Activated naive CD4-positive, alpha-beta T cell (primary cell): ENCODE results near the gene PRR20G.

Experiments used
- DNase-seq, 4 experiments: peaks; one replicate each; lab custom pipeline; 2025; lab: John Stamatoyannopoulos, UW

PRR20G gene

GRCh38 chr3:127263586-127264231, 24.1 kb downstream of the PRR20G start:
- DNase-seq, result no peak

- DNase-seq, result no peak
Observed at GRCh38 chr3:127263037-127263436, 24.8 kb downstream of the PRR20G start.

DNA sequence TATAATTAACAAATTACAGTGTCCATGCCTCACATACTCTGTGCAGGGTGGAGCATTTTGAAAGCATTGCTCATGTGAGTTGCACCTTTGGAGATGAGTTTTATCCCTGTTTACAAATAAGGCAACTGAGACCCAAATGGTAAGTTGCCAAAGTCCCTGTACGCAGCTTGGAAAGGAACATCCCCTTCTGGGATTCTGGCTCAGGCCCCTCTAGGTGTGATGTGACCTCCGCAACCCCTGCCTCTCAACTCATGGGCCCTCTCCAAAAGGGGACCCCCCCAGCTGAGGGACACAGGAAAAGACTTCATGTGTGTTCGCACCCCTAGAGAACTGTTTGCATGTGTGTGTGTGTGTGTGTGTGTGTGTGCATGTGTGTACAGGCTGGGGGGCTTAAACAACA, 25.3 kb downstream of the PRR20G start:
- DNase-seq, result no peak

DNA sequence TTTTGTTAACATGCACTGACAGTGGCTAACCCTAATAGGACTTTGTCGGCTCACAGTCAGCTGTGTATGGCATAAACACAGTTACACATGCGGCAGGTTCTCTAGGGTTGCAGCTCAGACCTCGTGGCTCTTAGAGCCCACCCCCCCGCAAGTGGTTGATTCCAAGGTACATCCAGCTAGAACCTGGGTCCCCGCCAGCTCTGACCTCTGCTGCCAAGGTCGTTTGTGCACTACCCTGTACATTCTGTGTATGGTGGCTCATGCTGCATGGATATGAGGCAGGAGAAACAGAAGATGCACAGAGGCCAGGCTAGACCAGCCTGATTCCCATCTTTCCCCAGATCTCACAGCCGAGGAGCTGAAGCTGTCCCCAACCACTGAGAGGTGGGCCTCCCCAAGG, 25.9 kb downstream of the PRR20G start:
- no peak for DNase-seq

DNA sequence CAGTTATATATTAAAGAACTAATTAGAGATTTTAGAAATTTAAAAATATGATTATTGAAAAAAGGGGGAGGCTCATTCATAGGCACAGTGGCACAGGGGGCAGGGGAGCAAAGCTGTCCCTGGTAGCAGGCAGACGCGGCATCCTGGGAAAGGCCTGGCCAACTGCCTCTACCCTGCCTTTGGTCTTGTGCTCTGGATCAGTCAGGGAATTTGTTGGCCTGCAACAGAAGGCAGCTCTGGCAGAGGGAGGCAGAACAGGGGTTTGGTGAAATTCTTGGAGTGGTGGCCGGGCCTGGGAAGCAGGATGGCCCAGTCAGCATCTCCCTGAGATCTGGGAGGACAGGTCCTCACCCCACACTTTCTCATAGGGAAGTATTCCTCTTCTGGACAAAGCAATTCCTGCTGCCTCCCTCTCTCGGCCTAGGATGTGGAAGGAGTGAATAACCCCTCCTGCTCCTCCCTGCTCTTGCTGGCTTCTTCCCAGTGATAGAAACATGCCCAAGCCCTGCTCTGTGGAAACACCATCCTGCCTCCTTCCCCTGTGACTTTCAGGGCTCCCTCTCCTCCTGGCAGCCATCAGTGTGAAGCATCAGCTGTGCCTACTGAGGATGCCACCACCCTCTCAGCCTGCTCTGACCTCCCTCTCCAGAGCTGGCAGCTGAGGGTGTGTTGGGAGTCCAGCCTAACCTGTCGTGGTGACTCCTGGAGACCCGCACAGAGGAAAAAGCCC, 26.9 kb downstream of the PRR20G start:
- no peak for DNase-seq

DNA sequence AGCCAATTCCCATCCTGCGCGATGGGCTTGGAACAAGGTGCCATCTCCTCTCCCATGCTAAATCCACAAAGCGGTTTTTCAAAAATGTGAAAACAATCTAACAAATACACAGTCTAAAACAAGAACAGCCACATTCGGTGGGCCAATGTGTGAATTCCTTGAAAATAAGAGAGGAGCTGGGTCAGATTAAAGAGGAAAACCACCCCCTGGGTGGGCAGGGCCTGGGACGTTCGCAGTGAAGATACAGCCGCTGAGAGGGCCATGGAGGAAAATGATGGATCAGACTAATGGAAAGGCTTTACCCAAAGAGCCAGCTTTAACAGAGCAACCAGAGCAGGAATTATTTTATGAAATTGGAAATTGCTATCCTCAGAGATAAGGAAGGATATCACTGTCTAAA, 27.4 kb downstream of the PRR20G start:
- DNase-seq, result no peak

- no peak for DNase-seq
Observed at GRCh38 chr3:127259882-127260281, 28.0 kb downstream of the PRR20G start.

- no peak for DNase-seq
Observed at GRCh38 chr3:127258733-127259132, 29.1 kb downstream of the PRR20G start.

DNA sequence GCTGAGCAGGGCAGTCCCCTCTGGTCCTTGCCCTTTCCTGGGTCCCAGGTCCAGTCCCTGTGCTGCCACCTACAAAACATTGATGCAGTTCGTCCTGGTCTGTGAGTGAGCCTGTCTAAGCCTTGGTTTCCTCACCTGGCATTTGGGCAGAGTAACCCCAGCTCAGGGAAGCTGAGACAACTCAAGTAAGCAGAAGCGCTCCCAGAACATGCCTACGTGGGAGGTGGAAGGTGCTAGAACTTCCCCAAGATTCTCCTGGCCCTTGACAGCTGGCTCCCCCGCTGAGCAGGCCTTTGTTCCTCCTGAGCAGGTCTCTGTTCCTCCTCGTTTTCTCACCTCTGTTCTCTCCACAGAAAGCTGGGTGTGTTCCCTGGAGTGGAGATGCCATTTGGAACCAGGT, 30.5 kb downstream of the PRR20G start:
- no peak for DNase-seq

DNA sequence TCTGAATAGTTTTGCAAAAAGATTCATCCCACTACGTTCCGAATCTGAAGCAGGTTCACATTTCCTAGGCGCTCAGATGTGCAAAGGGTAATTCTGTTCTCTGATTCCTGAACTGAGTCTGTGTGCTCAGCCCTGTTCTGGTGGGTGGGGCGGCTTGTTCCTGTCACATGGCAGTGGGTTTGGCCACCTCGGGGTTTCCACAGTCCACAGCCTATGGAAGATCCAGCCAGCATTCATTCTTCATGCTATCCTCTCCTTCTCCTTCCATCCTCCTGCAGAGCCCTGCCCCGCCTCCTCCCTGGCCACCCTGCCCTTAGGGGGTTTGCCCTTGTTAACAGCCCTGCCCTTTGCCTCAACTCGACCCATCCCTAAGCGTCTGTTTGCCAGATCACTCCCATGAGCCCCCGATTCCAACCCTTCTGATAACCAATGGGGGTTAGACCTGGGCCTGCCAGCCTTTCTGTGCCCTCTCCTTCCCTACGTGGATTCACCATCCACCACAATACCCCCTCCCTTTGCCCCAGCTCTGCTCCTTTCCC, 31.0 kb downstream of the PRR20G start:
- no peak for DNase-seq

- no peak for DNase-seq
Observed at GRCh38 chr3:127256138-127256537, 31.7 kb downstream of the PRR20G start.

DNA sequence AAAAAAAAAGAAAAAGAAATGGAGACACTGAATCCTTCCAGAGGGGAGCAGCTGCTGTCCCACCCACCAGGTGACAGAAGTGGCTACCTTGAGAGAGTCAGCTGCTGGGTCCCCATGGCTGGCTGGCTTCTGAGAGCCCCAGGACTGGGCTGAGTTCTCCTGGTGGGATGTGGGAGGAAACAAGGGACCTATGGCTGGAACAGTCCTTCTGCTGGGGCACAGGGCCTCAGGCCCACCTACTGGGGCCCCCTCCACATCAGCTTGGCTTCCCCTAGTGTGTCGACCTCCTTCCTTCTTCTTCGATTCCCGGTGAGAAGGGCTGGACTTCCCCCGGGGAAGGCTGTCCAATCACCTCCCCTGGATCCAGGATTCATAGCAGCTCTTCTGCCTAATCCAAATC, 32.3 kb downstream of the PRR20G start:
- no peak for DNase-seq

- no peak for DNase-seq
Observed at GRCh38 chr3:127254730-127255129, 33.1 kb downstream of the PRR20G start.

DNA sequence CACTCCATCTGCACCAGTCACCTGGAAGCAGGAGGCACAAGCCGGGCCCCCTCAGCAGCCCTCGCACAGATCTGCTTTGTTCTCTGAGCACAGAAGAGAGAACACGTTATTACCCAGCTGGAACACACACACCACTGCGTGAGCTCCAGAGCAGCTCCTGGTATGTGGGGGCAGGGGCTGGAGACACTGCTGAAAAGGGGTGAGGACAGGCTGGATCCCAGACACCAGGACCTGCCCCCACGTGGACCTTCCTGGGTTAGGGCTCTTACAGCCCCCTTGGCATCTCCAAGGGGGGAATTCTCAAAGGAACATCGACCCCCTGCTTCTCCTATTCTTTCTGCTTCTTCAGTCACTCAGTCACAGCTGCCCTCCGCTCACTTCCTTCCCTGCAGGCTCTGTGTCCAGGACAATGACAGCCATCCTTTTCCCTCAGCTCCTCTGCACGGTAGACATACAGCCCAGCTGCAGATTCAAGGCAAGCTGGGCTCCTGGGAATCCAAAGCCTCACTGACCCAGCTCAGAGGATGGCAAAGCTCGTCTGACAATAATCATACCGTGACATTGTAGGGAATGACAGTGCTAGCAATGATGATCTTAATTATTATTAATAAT, 33.7 kb downstream of the PRR20G start:
- DNase-seq, result no peak

DNA sequence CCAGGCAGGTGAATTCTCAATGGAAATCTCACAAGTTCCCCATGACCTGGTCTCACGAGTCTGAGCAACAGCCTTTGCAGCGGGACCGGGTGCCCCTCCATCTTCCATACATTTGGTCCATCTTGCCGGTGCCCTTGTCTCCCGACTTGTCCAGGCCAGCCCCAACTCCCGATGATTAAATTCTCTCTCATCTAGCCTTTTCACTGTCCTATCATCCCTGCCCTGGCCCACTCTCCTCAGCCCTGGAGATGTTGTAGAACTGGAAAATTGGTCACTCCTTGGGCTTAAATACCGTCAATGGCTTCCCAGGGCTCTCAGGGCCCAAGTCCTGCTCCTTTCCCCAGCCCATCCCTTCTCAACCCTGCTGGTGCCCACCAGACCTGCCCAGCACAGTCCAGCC, 34.4 kb downstream of the PRR20G start:
- no peak for DNase-seq

DNA sequence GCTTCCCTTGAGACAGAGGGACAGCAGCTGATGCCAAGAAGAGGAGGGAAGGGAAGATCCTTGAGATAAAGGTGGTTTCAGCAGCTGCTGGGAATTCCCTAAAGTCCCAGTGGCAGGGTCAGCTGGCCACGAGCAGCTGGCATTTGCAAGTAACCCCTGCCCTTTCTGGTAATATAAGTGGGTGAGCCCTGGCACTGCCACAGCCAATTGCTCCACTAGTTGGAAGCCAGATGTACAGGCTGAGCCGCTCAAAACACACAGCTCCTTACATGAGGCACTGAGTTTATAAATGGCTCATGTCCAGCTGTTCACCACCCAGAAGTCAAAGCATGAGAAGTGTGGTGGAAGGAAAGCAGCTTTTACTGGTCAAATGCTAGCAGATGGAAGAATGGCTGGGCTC, 35.4 kb downstream of the PRR20G start:
- DNase-seq, result no peak

GRCh38 chr3:127250032-127250431, 37.8 kb downstream of the PRR20G start:
- no peak for DNase-seq

GRCh38 chr3:127247292-127247691, 40.6 kb downstream of the PRR20G start:
- no peak for DNase-seq

DNA sequence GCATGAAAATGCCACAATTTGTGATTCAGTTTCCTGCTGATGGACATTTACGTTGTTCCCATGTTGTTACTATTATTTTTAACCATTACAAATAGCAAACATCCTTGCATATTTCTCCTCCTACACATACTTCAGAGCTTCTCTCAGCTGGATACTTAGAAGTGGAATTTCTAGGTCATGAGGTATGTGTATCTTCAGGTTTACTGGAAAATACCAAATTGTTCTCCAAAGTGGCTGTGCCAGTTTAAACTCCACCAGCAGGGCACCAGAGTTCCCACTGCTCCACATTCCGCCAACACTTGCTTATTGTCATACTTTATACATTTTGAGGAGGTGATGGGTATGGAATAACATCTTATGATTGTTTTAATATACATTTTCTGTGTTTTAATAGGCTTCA, 49.2 kb downstream of the PRR20G start:
- no peak for DNase-seq

GRCh38 chr3:127237835-127238234, 50.0 kb downstream of the PRR20G start:
- DNase-seq, result no peak

GRCh38 chr3:127235706-127236105, 52.1 kb downstream of the PRR20G start:
- no peak for DNase-seq

DNA sequence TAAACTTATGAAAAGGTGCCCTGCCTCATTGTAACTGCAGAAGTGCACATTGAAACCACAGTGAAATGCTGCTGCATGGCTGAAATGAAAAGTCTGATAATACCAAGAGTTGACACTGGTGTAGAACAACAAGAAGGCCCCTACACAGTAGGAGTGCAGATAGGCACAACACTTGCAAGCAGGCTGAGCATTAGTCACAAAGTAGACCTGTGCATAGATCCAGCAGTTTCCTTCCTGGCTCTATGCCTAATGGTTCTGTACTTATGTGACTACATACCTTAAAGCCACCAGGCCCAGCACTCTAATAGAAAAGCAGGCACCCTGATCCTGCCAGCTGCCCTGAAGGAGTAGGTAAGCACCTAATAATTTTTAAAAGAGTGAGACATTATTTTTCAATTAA, 53.1 kb downstream of the PRR20G start:
- no peak for DNase-seq
